ENCODE data around the gene COL16A1.
A peak's percentile ranks its signal among the peaks of the same experiment; 100 is the strongest.

COL16A1 gene

DNA sequence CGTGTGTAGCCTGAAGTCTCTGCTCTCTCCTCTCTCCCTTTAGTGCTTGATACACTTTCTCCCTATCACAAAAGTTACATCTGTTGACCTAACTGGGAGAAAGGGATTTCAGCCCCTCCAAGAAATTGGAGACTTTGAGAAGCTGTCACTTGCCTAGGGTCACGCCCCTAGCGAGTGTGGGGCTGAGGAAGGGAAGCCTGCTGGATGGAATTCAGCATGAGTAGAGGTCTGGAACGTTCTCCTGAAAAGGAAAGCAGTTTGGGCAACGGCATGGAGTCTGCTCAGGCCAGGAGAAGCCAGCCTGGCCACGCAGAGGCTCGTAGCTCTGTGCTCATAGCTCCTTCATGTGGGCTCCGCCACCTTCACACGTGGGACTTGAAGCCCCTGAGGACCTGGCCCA is 22.4 kb downstream of the COL16A1 start:
- no peak for DNase-seq

DNA sequence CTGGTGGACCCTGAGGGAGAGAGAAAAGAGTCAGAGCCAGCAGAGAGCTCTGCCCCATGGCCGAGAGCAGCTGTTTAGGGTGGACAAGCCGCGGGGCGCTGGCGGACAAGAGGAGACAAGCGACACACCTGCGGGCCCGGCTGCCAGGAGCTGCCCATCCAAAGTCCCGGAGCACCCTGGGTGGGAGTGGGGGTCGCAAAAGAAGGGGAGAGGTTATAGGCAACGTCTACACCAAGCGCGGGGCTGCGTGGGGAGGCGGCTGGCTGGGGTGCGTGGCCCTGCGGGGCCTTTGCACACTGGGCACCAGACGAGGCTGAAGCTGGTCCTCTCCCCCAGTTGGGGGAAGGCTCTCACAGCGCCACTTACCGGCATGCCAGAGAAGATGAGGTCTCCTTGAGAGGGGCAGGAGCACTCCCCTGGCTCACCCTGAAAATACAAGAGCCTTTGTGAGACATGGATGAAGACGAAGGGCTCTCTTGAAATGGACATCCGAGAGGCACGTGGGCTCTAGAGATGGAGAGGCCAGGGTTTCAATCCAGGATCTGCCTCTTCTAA is 24.1 kb downstream of the COL16A1 start:
- DNase-seq: no peak

DNA sequence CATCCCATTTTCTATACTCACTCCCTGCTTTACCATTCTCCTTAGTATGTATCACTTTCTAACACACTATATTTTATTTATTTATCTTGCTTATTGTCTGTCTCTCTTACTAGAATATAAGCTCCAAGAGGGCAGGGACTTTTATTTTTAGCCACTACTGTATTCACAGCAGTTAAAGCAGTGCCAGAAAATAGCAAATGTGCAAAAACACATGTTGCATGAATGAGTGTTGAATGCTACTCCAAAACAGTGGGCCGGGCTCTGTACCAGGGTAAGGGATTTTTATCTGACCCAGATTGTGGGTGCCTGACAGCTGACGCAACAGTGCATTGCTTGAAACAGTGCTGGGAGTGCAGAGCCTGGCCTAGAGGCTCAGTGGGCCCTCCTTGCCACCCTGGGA is 24.7 kb downstream of the COL16A1 start:
- DNase-seq: no peak

DNA sequence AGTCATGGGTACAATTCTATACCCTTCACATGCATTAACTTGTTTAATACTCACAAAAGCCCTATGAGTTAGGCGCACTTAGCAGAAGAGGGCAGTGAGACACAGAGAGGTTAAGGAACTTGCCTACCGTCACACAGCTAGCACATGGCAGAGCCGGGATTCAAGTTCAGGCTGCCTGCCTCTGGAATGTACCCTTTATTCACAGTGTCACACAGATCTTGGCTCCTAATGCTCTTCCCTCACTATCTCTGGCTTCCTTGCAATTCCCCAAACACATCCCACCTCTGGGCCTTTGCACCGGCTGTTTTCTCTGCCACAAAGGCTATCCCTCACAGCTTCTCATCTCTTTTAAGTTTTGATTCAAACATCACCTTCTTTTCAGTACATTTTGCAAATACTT is 25.1 kb downstream of the COL16A1 start:
- no peak for DNase-seq

DNA sequence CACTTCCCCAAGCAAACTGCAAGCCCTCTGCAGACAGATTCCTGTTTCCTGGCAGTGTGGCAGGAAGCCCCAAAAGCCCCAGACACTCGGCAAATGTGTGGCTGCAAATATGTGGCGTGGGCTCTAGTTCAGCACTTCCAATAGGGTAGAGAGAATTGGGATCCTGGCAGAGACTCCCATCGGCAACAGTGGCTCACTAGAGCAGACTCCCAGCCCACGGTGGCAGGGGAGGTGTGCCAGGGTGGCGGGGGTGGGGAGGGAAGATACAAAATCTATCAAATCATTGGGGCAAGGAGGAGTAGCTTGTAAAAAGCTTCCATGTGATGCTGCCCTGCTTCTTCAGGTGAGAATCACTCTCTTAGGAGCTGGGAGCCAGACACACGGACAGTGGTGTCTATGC is 25.9 kb downstream of the COL16A1 start:
- no peak for DNase-seq

DNA sequence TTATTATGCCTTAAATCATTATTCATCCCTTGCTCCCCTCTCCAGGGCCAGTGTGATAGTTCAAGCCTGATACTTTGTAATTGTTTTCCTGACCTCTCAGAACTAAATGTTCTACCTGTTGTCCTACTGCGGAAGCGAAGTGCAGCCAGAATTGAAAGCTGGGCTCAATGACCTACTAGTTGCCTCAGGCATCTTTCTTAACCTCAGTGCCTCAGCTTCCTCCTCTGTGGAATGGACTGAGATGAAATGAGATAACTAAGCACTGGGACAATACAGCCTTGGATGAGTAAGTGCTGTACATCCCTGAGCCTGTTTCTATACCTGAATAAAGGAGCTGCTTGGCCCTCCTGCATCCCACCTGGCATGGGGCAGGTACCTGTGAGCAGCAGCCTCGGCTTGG is 26.4 kb downstream of the COL16A1 start:
- DNase-seq: no peak

DNA sequence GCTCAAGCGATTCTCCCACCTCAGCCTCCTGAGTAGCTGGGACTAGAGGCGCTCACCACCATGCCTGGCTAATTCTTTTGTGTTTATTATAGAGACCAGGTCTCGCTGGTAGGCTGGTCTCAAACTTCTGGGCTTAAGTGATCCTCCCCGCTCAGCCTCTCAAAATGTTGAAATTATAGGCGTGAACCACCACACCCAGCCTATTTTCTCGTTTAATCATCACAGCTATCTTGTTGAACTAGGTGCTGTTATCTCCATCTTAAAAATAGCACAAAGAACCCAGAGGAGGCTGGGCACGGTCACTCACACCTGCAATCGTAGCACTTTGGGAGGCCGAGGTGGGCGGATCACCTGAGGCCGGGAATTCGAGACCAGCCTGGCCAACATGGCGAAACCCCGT is 28.1 kb downstream of the COL16A1 start:
- no peak for DNase-seq

DNA sequence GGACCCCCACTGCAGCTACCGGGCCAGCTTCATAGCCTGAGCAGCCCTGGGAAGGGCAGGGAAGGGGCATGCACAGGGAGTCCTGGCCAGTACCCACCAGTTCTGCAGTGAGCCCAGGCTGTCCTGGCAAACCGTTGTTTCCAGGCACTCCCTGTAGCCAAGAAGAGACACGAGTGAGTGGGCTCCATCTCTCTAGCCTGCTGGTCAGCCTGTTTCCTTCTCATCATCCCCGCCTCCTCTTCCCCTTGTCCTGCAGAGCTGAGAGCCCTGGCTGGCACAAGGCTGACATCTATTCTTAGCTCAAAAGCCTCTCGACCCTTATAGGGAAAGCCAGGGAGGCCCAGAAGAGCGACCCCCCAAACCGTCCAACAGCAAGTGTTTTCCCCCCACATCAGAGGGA is 28.7 kb downstream of the COL16A1 start:
- no peak for DNase-seq

DNA sequence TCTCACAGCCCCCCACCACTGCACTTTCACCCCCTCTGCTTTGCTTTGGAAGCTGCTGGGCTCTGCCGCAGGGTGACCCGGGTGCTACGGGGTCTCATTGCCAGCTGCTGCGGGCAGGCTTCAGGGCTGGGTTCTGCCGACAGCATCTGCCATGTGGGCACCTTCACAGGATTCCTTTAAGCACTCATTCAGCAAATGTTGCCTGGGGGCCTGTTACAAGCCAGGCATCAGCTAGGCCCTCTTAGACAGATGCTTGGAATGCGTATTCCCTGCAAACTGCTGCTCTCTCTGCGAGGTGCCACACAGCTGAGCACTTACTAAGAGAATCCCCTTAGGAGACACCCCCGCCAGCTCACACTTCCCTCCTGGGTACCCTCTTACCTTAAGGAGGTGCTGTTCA is 29.2 kb downstream of the COL16A1 start:
- DNase-seq: no peak

DNA sequence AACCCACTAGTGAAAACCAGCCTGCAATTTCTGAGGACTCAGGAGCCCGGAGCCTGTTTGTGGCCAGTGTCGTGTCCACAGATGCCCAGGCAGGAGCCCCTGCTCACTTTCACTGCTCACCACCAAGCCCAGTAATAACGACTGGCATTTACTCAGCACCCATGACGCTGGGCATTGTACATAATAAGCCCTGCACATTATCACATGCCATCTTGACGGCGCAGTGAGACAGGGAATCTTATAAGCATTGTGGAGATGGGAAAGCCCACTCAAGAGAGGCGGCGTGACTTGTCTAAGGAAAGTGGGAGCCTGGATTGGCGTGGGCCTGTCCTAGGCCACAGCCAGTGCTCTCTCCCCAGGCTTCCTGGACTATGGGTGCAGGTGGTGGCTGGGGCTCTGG is 30.4 kb downstream of the COL16A1 start:
- no peak for DNase-seq

DNA sequence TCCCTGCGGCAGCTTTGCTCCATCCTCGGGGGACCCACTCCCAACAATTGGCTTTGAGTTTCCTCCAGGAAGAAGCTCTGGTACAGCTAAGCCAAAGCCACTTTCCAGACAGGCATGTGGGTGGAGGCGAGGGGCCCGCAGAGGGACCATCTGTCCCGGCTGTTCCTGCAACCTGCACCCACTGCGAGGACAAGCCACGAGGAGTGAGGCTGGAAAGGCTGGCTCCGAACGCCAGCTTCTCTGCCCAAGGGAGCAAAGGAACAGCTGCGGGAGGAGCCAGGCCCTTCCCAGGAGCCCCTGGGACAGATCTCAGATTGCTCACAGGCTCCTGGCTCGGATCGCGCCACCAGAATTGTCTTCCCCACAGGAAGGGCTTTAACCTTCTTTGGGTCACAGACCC is 30.8 kb downstream of the COL16A1 start:
- DNase-seq: no peak

DNA sequence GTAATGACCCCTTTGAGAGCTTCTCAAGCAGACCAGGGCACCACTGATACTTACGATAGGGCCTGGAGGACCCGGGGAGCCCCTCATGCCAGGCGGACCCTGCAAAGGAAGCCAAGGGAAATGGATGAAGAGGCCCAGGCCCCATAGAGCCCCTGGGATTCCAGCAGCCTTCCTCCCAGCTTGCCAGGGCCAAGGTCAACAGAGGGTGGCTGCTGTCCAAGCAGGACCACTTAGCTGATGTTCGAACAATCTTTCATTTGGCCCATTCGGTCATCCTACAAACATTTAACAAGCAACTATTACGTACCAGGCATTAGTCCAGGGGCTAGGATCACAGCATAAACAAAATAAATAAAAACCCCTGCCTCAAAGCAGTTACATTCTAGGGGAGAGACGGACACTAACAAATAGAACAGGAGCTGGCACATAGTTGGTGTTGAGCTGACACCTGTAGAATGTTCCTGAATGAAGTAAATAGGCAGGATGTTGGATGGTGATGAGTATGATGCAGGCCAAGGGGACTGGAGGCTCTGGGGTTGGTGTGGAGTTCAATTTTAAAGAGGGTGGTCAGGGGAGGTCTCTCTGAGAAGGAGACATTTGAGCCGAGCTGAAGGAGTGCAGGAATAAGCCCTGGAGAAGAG is 32.1 kb downstream of the COL16A1 start:
- DNase-seq: no peak

DNA sequence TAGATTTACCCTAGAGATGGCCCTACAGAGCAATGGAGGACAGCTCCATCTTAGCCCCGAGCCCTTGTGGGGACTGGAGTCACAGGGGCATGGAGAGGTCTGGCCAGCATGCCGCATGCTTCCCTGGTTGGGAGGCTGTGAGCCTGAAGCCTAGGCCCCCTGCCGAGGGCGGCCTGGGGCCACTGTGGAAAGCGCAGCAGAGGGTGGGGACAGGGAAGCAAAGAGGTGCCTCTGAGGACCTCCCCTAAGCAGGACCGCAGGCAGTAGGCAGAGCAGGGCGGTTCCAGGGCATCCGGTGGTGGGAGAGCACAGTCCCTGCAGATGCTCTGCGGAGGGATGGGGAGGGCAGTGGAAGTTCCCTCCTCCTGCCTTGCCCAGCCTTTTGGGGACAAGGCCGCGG is 32.7 kb downstream of the COL16A1 start:
- no peak for DNase-seq

DNA sequence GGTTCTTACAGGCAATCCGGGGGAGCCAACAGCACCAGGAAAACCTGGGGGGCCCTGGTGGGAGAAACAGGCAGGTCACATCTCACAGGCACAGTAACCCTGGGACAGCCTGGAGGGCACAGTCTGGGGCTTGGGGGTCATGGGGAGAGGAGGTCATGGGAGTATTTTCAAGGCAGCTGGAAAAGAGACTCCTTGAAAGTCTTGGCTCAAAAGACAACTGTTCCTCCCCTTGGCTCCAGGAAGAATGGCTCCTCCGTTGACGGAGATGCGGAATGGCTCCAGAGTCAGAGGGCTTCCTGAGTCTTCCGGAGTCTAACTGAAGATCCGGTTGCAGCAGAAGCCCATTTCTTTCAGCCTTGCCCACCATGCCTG is 33.2 kb downstream of the COL16A1 start:
- DNase-seq: no peak

DNA sequence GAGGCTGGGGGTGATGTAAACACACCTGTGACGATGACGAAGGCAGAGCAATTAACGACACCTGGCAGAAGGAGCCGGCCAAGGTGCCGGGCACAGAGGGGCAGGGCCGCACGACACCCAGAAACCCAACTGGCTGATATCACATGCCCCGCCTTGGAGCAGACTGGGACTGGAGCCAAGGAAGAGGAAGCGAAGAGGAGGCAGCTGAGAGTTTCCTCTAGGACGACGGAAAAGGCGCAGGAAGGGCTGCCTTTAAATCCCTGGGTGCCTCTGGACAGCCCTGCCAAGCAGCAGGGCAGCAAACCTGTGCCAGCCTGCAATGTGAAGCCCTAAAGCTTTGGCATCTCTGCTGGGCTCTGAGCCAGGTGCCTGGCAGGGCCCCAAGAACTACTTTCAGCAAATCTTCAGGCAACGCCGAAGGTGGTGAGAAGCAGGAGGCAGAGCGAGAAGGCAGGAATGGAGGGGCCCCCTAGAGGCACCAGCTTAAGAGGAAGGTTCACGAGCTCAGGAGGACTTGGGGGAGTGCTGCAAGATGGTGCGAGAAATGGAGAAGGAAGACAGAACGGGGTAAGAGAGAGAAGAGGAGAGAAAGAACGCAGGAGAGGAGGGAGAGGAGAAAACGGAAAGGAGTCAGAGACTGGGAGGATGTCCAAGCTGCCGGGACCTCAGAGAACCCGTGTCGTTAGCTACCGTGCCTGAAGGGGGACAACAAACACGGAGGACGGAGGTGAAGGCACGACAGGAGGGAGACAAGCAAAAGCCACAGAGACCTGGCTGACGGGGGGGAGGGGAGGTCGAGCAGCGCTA is 33.8 kb downstream of the COL16A1 start:
- DNase-seq: peak; percentile 92

DNA sequence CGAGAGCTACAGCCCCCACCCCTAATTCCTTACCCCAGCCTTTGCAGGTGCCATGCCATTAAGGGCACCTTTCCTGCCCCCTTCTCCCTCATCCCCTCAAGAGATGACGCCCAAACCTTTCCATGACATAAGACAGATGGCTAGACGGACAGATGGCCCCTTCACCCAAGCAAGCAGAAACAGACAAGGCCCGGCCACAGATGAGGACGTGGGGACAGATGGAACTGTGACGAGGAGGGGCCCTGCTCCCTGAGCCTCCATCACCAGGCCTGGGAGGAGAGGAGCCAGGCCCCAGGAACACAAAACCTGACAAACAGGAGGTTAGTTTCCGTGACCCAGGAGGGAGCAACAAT is 34.4 kb downstream of the COL16A1 start:
- DNase-seq: no peak

DNA sequence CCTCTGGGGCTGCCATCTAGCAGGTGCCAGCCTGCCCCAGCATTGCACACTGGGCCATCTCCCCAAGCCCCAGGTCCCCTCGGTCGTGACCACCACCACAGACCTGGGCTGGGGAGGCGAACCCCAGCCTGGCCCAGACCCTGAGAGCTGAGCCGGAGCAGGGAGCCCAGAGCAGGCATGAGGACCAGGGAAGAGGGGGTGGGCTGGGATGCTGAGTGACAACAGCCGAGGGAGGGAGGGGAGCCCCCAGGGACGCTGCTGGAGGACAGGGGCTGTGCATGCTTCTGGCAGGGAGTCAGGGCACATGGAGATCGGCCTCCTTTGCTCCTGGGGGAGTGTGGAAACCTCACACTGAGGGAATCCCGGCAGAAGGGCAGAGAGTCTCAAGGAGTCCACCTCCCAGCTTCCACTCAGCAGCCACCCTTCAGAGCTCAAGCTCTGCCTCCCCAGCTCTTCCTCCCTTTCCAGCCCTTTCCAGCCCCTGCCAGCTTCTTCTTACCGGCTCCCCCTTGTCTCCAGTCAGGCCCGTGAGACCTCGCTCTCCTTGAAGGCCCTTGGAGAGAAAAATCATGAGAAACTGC is 35.4 kb downstream of the COL16A1 start:
- no peak for DNase-seq

DNA sequence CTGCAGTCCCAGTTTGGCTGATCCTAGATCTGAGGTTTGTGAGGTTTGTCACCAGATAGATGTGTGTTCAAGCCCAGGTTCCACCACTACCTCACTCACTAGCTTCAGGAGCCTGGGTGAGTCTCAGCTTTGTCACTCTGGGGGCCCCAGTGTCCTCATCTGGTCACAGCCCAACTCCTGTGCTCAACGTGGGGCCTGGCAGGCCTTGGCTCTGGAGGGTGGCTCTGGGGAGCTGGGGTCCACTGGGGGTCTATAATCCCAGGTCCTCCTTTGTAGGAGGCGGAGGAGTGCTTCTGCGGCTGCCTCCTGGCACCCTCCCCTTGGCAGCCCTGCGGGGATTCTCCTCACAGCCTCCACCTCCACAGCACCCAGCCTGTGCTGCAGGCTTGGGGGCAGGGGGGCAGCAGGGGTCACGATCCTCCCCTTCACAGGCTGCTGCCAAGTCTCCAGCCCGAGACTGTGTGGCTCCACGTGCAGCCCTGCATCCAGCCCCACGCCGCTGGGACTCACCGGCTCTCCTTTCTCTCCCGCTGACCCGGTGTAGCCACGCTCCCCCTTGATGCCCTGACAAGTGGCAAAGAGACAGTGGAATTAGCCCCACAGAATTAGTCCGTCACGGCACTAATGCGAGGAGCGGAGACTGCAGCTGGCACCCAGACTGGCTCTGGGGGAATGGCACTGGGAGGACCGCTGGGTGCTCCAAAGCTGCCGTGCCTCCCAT is 36.6 kb downstream of the COL16A1 start:
- no peak for DNase-seq

DNA sequence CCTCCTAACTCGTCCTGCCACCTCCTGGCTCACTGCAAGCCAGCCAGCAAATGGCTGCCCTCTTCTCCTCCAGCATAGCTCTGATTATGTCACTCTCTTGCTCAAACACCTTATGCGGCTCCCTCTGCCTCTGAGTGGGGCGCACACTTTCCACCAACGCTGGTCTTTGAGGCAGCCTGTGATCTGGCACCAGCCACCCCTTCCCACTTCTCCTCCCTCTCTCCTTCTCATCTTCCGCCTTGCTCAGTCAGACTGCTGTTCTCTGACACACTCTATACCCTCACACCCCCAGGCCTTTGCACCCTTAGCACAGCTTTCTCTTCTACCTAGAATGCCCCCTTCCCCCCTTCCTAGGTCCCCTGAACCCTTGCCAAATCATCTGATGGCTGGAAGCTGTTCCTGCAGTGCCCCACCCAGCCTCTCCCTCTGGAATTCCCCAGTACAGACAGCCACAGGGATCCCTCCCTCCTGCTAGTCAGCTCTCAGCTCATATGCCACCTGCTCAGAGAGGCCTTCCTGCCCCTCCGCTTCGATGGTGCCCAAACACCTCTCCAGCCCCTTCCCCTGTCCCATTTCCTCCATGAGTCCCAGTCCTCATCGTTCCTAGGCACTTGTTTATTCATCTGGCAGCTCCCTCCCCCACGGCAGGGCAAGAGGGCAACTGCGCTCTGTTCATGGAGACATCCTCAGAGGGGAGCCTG is 37.4 kb downstream of the COL16A1 start:
- peak; percentile 49 for DNase-seq

DNA sequence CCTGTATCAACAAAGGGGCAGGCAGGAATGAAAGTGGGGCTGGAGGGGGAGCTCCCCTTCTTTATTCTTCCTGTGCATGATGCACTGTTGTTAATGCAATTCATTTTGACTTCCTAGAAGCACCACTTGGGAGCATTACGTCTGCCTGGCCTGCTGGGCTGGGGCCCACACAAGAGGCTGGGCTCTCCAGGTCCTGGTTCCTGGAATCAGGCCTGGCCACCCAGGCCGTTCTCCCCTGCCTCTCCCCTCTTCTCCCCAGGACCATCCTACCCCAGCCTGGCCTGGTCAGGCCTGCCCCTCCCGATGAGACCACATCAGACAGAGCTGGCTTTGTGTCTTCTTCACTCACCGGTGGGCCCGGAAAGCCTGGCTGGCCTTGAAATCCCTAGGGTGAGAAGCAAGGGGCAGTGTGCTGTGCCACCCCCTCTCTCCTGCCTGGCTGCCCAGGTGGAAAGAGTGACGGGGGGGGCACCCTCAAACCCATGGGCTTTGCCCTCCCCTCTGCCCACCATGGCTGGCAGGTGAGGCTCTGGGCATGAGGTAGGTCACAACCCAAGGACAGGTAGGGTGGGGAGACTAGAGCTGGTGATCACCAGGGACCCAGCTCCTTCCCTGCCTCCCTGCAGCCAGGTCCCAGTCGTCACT is 38.5 kb downstream of the COL16A1 start:
- DNase-seq: no peak

DNA sequence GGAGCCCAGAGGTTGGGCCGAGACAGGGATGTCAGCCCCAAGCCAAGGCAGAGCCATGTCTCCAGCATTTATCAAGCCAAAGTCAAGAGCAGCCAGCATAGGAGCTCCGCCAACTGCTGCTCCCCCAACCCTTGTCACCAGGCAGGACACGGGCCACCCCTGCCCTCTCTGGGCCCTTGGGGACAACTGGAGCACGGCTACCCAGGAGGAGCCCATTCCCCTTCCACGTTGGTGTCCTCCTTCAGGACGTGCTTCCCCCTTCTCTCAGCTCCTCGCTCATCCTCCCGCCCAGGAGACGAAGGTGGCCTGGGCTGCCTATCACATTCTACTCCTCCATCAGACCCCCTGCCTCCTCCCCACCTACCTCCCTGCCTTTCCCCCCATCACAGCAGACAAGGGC is 39.3 kb downstream of the COL16A1 start:
- no peak for DNase-seq
